Activated CD8-positive, alpha-beta T cell treated with anti-CD3 and anti-CD28 coated beads for 36 hours (primary cell): ENCODE results near the gene WNT7B. TPM values are rescaled to one million over a fixed set of nuclear protein-coding genes. Genes with fewer than 3 reads are reported as not detected.

Source experiments
- ATAC-seq: fragments of 200-7000 bp; cut with Tn5 transposase; one replicate; pipeline ENCODE4 v1.10.0; 2021; ENCODE audit warnings: mild to moderate bottlenecking, moderate library complexity
- CTCF ChIA-PET: fragments of 350-600 bp; sonication (Branson Sonifier 250); formaldehyde crosslinking; loops from one replicate; lab custom pipeline; 2021; ENCODE audit warnings: antibody characterized with exemption; lab: Charles Lee
- POLR2A ChIA-PET: fragments of 350-600 bp; sonication (Branson Sonifier 250); formaldehyde crosslinking; loops from one replicate; lab custom pipeline; 2021; ENCODE audit warnings: antibody characterized with exemption; lab: Charles Lee
- DNase-seq: peaks from one replicate; pipeline ENCODE4 v3.0.0-alpha.2; 2020
- H3K27ac Mint-ChIP-seq: one replicate; pipeline ENCODE4 v1.8.0; 2021; ENCODE audit warnings: mild to moderate bottlenecking, mixed read lengths
- H3K27me3 Mint-ChIP-seq: one replicate; pipeline ENCODE4 v1.8.0; 2021; ENCODE audit warnings: mixed read lengths
- H3K36me3 Mint-ChIP-seq: one replicate; pipeline ENCODE4 v1.8.0; 2021; ENCODE audit warnings: low read depth, mixed read lengths
- H3K4me1 Mint-ChIP-seq: one replicate; pipeline ENCODE4 v1.8.0; 2021; ENCODE audit warnings: low read depth, mixed read lengths
- H3K4me3 Mint-ChIP-seq: one replicate; pipeline ENCODE4 v1.8.0; 2021; ENCODE audit warnings: mild to moderate bottlenecking, moderate library complexity, mixed read lengths
- H3K9me3 Mint-ChIP-seq: one replicate; pipeline ENCODE4 v1.8.0; 2021; ENCODE audit warnings: mixed read lengths
- intact Hi-C: fragments of 100-400 bp; cut with micrococcal nuclease; formaldehyde crosslinking; loops from one replicate; pipeline ENCODE4 v1.10.0; 2022
- total RNA-seq, 2 experiments: library from RNA; stranded (reverse); gene quantifications; one replicate each; pipeline ENCODE4 v1.2.3, GENCODE V29; 2021
- TF ChIP-seq, protein P1 (sequence below): fragments of 200-600 bp; IDR thresholded peaks from one replicate; pipeline ENCODE4 v1.8.0; 2022; ENCODE audit warnings: antibody characterized with exemption, mild to moderate bottlenecking

Gene WNT7B
- total RNA-seq: not detected

GRCh38 chr22:45977003-45977411, at the start of gene WNT7B:
TSS of gene WNT7B (minus strand) at chr22:45977162. CDS start at chr22:45976754, 408 bp downstream.
- intact Hi-C loops: no loop called here
- Mint-ChIP-seq H3K27me3 (peaks cover 42% of the 10 kb centered on the region), H3K36me3 (no peaks in the 10 kb centered on the region), H3K4me3 (peak within 1 kb of the TSS; percentile 34), H3K4me1 (peaks cover 12% of the 10 kb centered on the region), H3K27ac (no peak within 1 kb of the TSS), H3K9me3 (no peaks in the 10 kb centered on the region)
- CTCF ChIA-PET: interaction anchor here (0.8 to 1.4 kb wide), 3 partner anchors 318 to 399 kb away, joined by 3 to 5 read pairs (median 3); no protein-coding TSS in a partner anchor
- ATAC-seq (no peak), DNase-seq (no peak)
- TF ChIP-seq, protein P1, sequence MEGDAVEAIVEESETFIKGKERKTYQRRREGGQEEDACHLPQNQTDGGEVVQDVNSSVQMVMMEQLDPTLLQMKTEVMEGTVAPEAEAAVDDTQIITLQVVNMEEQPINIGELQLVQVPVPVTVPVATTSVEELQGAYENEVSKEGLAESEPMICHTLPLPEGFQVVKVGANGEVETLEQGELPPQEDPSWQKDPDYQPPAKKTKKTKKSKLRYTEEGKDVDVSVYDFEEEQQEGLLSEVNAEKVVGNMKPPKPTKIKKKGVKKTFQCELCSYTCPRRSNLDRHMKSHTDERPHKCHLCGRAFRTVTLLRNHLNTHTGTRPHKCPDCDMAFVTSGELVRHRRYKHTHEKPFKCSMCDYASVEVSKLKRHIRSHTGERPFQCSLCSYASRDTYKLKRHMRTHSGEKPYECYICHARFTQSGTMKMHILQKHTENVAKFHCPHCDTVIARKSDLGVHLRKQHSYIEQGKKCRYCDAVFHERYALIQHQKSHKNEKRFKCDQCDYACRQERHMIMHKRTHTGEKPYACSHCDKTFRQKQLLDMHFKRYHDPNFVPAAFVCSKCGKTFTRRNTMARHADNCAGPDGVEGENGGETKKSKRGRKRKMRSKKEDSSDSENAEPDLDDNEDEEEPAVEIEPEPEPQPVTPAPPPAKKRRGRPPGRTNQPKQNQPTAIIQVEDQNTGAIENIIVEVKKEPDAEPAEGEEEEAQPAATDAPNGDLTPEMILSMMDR: no peak
- POLR2A ChIA-PET: no interaction called here

DNA sequence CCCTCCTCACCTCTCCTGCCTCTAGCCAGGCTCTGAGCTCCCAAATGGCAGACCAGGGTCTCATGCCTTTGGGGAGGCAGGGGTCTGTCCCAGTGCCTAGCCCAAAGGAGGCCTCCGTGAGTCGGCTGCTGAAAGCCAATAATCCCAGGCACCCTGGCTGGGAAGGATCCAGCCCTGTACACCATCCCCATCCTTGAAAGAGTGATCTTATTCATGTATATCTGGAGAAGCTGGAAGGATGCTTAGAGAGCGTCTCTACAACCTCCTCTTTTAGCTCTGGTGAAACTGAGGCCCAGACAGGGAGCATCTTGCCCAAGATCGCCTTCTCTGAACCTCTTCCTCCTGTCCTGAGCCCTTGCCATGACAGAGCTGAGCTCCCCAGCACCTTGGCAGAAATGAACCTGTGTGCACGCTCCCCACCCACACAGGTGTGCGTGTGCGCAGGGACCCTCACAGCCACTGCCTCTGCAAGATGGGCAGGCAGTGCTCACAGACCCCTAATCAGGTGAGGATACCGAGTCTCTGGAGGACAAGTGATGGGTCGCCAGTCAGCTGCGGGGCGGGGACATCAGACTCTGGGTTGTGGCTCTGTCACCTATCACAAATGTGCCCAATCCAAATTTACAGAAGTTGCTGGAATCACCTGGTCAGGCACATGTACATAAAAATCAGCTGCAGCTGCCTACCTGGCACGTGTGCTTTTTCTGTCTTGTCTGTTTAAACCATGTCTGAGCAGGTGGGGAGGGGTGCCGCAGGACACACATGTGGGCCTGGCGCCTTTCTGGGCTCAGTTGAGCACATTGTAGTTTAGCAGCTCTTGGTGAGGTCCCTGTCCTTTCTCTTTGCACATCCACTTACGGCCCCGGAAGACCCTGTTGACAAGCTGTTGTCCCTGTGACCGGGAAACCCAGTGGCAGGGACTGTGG, 49.3 kb upstream of the WNT7B start:
- no peak overlapping the region for H3K27ac Mint-ChIP-seq
- intact Hi-C loops: no loop called here
- no peaks in the 10 kb centered on the region for H3K9me3 Mint-ChIP-seq
- no peak for ATAC-seq
- no peaks in the 10 kb centered on the region for H3K36me3 Mint-ChIP-seq
- peaks cover 9% of the 10 kb centered on the region for H3K4me1 Mint-ChIP-seq
- ChIA-PET POLR2A (interaction anchor here (1.0 to 1.9 kb wide), 4 partner anchors 9 to 13 kb away, joined by 3 to 6 read pairs (median 4); no protein-coding TSS in a partner anchor), CTCF (interaction anchor here (1.0 to 1.8 kb wide), 4 partner anchors 9 to 96 kb away, joined by 3 to 7 read pairs (median 4); no protein-coding TSS in a partner anchor)
- TF ChIP-seq, protein P1: no peak
- no peak overlapping the region for H3K4me3 Mint-ChIP-seq
- peaks cover 28% of the 10 kb centered on the region for H3K27me3 Mint-ChIP-seq
- DNase-seq: no peak

DNA sequence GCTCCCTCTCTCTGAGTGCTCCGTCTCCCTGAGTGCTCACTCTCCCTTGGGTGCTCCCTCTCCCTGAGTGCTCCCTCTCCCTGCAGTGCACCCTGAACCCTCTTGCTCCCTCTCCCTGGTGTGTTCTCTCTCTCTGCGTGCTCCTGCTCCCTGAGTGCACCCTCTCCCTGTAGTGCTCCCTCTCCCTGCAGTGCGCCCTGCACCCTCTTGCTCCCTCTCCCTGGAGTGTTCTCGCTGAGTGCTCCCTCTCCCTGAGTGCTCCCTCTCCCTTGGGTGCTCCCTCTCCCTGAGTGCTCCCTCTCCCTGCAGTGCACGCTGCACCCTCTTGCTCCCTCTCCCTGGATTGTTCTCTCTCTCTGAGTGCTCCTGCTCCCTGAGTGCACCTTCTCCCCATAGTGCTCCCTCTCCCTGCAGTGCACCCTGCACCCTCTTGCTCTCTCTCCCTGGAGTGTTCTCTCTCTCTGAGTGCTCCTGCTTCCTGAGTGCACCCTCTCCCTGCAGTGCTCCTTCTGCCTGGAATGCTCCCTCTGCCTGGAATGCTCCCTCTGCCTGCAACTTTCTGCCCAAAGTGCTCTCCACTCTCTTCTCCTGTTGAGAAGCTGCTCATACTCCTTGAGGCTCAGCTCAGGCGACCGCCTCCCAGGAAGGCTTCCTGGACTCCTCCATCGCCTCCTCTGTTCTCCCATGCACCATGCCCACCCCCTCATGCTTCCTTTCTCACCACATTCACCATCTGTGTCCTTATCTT, 48.4 kb upstream of the WNT7B start:
- no peak overlapping the region for H3K27ac Mint-ChIP-seq

DNA sequence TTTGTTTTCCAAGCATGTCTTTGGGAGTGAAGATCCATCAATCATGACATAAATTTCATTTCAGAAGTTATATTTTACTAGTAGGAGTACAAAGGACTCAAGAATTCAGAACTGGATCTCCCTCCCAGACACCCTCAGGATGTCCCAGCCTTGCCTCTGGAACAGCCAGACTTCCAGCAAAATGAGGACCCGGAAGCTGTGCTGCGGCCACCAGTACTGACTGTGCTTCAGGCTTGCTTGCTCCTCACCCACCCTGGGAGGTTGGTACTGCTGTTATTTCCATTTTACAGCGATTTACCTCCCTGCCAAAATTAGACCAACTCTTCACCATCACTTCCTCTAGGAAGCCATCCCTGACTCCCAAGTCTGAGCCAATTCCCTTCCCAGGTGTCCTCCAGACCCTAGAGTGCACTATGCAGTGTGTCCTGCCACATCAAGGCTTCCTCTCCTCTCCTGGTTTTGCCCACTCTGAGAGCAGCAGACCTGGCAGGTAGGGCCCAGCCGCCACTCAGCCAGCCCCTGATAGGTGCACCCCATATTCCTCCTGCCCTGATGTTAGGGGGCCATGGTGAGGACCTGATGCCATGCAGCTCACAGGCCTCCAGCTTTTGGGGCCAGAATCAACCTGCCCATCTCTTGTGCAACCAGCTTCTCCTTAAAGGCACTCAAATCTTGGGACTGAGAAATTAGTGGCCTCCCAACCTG, 47.3 kb upstream of the WNT7B start:
- DNase-seq: no peak
- TF ChIP-seq, protein P1: no peak
- no peak for ATAC-seq

More for the DNA sequence above, 48.4 kb upstream of the WNT7B start:
- Mint-ChIP-seq H3K27me3 (peaks cover 28% of the 10 kb centered on the region), H3K36me3 (no peaks in the 10 kb centered on the region), H3K9me3 (no peaks in the 10 kb centered on the region), H3K4me3 (no peak overlapping the region), H3K4me1 (peaks cover 9% of the 10 kb centered on the region)
- intact Hi-C loops: no loop called here
- TF ChIP-seq, protein P1: no peak
- CTCF ChIA-PET: interaction anchor here (1.1 to 2.2 kb wide), 3 partner anchors 9 to 19 kb away, joined by 4 to 9 read pairs (median 7); no protein-coding TSS in a partner anchor
- DNase-seq (no peak), ATAC-seq (no peak)
- POLR2A ChIA-PET: interaction anchor here (1.9 kb wide), 1 partner anchor 10 kb away, joined by 6 read pairs; no protein-coding TSS in a partner anchor

More for the DNA sequence above, 47.3 kb upstream of the WNT7B start:
- intact Hi-C loops: no loop called here
- no peak overlapping the region for H3K27ac Mint-ChIP-seq
- H3K9me3 Mint-ChIP-seq: no peaks in the 10 kb centered on the region
- H3K36me3 Mint-ChIP-seq: no peaks in the 10 kb centered on the region
- peaks cover 28% of the 10 kb centered on the region for H3K27me3 Mint-ChIP-seq
- no peak overlapping the region for H3K4me3 Mint-ChIP-seq
- ChIA-PET CTCF (interaction anchor here (2.2 kb wide), 1 partner anchor 18 kb away, joined by 9 read pairs; no protein-coding TSS in a partner anchor), POLR2A (no interaction called here)
- H3K4me1 Mint-ChIP-seq: peaks cover 9% of the 10 kb centered on the region
